ENCODE data around the gene ROBO3.

Gene ROBO3, protein sequence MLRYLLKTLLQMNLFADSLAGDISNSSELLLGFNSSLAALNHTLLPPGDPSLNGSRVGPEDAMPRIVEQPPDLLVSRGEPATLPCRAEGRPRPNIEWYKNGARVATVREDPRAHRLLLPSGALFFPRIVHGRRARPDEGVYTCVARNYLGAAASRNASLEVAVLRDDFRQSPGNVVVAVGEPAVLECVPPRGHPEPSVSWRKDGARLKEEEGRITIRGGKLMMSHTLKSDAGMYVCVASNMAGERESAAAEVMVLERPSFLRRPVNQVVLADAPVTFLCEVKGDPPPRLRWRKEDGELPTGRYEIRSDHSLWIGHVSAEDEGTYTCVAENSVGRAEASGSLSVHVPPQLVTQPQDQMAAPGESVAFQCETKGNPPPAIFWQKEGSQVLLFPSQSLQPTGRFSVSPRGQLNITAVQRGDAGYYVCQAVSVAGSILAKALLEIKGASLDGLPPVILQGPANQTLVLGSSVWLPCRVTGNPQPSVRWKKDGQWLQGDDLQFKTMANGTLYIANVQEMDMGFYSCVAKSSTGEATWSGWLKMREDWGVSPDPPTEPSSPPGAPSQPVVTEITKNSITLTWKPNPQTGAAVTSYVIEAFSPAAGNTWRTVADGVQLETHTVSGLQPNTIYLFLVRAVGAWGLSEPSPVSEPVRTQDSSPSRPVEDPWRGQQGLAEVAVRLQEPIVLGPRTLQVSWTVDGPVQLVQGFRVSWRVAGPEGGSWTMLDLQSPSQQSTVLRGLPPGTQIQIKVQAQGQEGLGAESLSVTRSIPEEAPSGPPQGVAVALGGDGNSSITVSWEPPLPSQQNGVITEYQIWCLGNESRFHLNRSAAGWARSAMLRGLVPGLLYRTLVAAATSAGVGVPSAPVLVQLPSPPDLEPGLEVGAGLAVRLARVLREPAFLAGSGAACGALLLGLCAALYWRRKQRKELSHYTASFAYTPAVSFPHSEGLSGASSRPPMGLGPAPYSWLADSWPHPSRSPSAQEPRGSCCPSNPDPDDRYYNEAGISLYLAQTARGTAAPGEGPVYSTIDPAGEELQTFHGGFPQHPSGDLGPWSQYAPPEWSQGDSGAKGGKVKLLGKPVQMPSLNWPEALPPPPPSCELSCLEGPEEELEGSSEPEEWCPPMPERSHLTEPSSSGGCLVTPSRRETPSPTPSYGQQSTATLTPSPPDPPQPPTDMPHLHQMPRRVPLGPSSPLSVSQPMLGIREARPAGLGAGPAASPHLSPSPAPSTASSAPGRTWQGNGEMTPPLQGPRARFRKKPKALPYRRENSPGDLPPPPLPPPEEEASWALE (N-terminal part only)

DNA sequence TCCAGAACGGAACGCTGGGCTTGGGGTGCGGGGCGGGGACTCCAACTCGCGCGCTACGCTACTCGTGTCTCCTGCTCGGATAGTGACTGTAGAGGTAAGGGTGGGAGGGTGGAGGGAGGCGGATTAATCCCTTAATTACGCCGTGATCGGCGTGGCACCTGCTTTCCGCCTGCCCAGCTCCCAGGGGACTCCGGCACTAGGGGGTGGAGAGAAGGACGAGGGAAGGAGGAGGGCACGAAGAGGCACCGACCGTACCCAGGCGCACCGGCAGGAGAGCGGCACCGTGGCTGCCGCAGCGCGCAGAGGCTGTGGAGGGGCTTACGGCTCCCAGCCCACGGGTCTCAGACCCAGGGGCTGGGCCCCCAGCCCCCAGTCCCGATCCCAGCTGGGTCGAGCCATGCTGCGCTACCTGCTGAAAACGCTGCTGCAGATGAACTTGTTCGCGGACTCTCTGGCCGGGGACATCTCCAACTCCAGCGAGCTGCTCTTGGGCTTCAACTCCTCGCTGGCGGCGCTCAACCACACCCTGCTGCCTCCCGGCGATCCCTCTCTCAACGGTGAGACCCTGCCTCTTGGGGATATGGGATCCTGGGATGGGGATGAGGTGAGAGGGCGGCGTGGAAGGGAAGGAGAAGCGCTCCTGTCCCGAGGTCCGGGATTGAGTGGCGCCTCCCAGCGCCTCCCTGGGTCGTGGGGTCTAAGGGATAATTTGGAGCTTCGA is at the start of gene ROBO3:
Gene ROBO3, plus strand, starts transcription at position 252 of the 721 bp plus-strand sequence. Its CDS starts 146 bp downstream, at position 398.
- no peak for DNase-seq

DNA sequence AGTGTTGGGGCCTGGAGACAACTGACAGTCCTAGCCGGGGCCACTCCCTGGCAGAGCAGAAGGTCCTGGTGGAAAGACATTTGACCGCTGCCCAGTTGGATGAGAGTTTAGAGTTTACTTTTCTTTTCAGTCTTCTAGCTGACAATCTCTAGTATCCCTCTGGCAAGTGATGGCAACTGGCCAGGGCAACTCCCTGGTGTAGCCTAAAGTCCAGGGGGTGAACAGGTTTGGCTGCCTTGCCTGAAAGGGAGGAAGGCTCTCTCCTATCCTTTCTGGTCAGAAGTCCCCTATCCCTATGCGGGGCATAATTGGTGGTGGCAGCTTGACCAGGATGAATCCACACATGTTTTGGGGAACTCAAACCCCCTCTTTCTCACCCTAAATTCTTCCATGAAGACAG is 48.2 kb upstream of the ROBO3 start:
- DNase-seq = no peak

DNA sequence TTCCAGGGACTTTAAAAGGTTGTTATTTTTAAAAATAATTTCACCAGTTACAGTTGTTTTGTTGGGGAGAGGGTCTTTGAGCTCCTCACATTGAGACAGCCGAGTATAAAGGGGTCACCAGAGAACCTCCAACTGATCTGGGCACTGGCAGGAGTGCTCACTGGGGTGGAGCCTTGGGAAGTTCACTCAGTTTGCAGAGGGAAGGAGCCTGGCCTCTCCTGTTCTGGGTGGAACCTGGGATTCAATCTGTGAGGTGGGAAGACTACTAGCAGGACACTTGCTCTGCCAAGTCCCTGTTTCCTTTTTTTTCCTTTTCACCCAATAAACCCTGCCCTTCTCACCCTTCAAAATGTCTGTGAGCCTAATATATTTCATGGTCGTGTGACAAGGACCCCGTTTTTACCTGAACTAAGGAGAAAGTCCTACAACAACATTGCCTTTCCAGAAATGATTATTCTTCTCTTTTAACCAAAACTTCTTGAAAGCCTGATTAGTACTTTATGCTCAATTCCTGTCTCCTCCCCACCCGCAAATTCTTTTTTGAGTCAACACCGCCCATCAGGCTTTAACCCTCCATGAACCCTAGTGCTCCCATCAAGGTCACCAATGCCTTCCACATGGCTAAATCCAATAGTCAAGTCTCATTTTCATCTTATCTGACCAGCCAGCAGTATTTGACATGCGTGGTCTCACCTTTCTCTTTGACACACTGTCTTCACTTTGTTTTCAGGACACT is 43.1 kb upstream of the ROBO3 start:
- no peak for DNase-seq

DNA sequence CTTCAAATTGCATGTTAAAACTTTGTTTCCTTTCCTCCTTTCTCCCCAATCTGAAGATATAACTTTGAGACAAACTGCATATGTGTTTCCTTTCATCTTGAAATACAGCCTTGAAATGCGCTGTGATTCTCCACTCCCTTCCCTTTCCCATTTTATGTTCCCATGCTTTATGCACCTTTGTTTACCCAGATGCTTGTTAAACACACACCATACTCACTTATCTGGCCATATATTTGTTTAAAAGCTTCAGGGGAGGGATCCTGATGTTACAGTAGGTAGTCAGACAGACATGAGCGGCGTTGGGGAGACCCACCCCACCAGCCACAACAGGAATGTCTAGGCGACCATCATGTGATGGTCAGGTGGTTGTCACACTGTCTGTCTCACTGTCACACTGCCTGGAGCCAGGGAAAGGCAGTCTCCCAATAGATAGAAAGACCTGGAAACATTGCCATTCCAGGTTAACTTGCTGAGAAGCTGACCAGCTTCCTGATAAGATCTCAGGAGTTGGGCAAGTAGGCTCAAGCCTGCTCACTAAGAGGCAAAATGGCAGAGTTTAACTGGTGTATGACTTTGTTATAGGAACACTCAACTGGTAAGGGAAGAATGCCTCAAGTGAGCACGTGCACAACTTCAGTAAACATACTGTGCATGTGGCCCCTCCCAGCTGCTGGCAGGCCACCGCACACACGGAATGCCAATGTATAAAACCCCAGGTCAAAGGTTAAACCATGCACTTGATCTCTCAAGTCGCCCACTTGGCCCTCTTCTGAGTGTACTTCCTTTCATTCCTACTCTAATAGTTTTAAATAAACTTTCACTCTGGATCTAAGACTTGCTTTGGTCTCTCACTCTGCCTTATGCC is 41.5 kb upstream of the ROBO3 start:
- DNase-seq = no peak

DNA sequence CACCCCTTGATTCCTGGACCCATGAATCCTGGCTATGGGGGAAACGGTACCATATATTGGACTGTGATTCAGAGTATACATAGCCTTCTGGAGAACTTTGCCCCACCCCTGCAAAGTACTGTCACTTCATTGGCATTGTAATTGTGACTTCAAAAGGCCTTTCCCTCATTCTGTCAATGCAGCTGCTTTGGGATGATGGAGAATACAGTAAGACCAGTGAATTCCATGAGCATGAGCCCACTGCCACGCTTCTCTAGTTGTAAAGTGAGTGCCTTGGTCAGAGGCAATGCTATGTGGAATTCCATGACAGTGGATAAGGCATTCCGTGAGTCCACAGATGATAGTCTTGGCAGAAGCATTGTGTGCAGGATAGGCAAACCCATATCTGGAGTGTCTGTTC is 39.4 kb upstream of the ROBO3 start:
- DNase-seq = no peak

DNA sequence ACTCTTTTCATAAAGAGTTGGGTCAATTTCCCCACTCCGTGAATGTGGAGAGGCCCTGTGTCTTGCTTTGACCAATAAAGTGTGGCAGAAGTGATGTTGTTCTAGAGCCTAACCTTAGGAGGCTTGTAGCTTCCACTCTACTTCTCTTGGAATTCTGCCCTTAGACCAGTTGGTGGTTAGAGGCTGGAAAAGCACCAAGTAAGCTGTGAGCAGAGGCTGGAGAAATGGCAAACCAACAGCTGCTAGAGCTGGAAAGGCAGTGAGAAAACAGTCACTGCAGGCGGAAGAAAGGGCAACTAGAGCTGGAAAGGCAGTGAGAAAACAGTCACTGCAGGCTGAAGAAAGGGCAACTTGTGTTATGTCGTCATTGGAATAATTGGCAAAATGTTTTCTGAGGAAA is 35.2 kb upstream of the ROBO3 start:
- no peak for DNase-seq

DNA sequence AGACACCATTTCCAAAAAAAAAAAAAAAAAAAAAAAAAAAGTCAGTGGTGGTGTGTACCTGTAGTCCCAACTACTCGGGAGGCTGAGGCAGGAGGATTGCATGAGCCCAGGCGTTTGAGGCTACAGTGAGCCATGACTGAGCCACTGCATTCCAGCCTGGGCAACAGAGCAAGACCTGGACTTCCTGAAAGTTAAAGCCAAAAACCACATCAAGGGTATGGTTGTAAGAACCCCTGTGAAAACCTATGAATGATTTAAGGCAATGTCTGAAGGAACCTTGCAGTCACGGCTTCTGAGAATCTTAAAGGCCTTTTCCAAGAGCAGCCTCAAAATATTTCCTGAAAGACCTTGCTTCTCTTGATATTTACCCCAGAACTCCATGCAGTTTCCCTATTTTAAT is 34.5 kb upstream of the ROBO3 start:
- DNase-seq = no peak

DNA sequence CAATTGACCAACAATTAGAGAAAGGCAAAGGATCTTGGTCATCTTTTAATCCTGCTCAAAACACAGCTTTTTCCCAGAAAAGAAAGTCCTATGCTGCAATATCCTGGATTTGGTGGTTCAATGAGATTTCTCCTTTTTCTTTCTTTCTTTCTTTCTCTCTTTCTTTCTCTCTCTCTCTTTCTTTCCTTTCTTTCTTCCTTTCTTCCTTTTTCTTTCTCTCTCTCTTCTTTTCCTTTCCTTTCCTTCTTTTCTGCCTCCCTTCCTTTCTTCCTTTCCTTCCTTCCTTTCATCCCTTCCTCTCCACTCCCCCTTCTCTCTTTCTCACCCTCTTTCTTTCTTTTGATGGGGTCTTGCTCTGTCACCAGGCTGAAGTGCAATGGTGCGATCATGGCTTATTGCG is 33.3 kb upstream of the ROBO3 start:
- DNase-seq = no peak

DNA sequence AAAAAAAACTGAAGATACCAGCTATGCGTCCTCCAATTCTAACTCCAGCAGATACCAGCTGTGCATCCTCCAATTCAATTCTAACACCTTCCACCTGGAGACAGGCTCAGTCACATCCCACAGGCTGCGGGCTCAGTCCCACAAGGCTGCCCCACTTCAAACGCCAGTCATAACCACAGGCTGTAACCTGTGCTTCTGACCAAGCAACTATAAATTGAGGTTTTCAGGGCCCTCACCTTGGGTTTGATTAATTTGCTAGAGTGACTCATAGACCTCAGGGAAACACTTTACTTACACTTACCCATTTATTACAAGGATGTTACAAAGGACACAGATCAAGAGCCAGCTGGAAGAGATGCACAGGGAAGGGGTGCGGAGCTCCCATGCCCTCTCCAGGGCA is 32.7 kb upstream of the ROBO3 start:
- no peak for DNase-seq

DNA sequence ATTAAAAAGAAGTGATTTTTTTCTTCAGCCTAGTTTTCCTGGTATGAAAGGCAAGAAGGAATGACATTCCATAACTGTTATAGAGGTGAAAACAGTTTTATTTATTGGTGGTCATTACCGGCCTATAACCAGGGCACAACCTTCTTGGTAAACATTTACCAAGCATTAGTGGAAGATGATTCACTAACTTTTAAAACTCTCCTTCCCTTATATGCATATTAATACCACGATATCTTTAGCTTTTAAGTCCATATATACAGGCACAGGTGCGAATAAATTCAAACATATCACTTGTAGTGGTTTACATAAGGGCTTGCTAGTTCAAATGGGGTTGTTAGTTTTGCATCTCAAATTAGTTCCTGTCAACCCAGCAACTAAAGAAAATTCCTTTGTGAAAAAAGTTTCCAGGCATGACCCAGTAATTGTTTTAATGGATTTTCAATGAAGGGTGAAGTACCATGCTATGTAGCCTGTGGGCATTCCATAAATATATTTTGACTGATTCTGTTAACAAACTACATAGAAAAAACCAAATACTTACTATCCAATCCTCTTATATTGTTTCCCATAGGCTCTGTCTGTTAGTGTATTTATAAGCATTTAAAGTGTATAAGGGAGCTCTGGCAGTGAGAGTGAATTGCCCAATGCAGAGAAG is 30.6 kb upstream of the ROBO3 start:
- no peak for DNase-seq

DNA sequence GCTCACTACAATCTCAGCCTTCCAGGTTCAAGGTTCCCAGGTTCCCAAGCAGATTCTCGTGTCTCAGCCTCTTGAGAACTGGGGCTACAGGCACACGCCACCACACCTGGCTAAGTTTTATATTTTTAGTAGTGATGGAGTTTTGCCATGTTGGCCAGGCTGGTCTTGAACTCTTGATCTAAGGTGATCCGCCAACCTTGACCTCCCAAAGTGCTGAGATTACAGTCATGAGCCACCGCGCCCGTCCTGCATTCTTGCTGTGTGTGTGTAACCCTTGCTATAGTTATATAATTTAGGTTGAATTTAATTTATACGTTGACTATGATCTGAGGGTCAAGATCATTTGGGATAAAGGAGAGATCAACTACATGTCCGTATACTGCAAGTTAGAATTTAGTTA is 29.3 kb upstream of the ROBO3 start:
- DNase-seq = no peak

DNA sequence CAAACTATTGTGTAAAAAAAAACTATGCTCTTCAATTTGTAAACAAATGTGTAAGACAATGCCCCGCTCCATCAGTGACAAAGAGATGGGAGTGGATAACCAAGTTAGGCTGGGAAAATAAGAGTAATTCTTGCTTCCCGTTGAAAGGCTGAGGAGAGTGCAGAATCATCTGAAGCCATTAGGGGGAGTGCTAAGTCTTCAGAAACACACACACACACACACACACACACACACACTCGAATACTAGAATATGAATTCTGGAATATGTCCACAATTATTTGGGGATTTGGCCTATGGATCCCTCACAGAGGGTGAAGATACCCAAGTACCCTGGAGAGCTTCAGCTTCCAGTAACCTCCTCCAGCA is 27.8 kb upstream of the ROBO3 start:
- peak; percentile 46 for DNase-seq

DNA sequence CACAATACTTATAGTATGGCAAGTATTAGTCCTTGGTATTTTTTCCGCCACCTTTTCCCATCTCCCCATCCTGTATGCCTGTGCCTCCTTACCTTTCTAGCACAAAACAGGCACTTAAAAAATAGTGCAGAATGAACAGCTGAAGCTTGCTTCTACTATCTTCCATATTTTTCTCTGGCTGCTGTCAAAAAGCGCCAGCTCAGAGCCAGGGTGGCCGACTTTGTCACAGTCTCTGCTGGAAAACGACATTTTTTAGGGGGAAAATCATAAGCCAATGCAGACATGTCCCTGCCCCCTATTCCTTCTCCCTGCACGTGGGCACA is 26.5 kb upstream of the ROBO3 start:
- no peak for DNase-seq

DNA sequence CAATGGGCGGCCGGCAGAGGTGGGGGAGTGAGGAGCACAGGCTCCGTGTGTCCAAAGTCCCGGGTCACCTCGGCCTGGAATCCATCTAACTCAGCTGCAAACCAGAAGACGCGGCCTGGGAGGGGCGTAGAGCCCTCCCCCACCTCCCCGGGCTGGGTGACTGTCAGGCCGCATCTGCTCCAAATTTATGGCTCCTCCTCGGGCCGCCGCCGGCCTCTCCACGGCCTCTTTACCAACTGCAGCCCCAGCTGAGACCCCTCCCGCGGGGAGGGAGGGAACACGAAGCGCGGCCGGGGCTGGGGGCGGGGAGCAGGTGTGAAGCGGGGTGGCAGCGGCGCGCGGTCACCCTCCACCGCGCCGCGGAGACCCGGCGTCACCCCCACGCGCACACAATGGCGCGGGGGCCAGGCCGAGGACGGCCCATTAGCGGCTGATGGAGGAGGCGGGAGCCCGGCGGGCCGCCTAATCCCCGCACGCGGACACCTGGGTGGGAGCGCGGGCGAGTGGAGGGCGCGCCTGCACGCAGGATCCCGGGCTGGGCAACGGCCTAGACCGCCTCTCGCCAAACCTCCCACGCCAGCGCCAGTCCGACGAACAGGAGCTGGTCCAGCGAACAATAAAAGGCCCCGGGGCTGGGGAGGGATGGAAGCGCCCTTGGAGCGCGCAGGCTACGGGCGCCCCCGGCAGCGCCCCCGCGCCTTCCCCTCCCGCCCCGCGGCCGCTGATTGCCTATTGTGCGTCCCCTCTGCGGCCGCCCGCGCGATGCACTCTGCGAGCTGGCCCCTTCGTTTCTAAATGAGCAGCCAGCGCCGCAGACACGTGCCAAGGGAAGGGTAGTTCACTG is 25.9 kb upstream of the ROBO3 start:
- DNase-seq = peak; percentile 40

DNA sequence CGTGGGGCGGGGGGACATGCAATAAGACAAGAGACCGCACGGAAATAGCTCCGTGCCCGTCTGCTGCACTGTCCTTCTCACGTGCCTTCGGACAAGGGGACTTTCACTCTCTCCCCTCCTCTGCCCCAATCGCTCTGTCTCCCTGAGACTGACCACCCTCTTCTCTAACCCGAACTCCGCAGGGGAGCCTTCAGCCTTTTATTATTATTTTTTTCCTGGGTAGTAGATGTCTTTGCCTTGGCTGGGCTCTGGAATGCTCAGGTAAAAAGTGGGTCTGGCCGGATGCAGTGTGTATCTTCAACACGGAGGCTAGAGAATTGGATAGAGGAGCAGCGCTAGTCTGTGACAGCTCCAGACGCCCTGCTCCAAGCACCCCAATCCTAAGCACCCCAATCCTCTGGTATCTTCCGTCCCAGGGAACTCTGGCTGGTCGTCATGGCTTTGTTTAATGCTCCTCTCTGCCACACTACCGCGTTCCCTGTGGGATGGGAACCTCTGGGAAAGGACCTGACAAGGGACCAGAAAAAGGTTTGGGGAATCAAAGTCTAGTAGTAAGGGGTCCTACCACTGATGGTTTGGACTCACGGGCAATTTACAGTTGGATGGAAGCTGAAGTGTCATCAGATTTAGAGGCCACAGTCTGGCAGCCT is 25.1 kb upstream of the ROBO3 start:
- no peak for DNase-seq

DNA sequence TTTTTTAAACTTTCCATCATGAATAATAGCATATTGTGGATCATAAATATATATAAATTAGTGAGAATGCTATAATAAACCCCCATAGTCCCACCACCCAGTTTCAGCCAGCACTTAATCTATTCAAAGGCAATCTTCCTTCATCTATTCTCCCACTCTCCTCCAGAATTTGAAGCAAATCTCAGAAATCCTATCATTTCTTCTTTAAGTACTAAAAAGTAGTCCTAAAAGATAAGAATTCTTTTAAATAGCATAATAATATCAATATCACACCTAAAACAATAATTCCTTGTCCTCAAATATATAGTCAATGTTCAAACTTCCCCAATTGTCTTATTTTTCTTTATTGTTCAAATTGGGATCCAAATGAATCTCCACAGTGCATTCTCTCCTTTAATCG is 24.6 kb upstream of the ROBO3 start:
- DNase-seq = no peak

DNA sequence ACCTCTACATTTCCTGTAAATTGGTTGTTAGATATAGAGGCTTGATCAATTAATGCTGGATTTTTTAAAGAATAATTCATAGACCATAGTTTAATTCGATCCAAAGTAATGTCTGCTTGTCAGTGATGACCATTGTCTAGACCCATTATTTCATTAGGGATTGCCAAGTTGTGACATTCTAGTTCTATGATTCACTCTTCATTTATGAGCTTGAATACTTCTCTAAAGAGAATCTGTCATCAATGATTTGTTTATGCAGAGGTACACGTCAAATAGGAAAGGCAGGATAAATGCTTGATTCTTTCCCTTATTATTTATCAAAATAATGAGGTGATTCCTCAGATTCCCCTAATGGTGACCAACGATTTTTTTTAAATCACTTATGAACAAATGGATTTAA is 24.0 kb upstream of the ROBO3 start:
- no peak for DNase-seq

DNA sequence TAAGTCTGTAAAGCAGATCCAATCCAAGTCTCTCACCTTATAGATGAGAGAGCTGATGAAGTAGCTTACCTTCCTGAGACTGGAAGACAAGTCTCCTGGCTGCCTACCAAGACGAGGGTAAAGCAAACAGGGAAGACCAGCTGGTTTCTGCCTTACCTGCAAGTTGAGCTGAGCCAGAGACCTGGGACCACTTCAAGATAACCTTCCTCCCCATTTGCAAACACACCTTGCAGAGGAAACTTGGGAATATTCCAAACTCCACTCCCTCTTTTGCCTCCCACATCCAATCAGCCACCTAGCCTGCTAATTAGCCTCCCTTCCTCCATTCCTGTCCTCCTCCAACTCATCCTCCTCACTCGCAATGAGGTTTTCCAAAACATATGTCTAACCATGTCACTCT is 23.4 kb upstream of the ROBO3 start:
- DNase-seq = no peak

DNA sequence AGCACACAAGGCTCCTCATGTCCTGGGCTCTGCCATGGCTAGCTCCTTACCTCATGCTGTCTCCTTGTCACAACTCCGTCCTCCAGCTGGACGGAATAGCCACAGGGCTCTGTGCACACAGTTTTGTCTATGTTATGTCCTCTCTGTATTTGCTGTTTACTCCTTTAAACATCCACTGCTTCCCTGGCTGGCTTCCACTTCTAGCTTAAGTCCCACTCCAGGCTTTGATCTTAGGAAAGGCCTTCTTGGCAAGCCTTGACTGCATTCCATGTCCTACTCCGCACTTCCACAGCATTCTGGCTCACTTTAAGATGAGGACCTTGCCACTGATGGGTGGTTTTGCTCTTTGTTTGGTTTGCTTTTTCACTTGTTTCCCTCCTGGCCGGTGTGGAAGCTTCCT is 22.9 kb upstream of the ROBO3 start:
- DNase-seq = no peak

Data from right hindlimb (tissue), 1 donor.